UCSD-AML1 (cell line): ENCODE data around the gene DCP1B.

ENCODE experiments used
- DNase-seq: peaks from one replicate; lab custom pipeline; 2025; ENCODE audit not compliant: unreplicated experiment; lab: John Stamatoyannopoulos, UW

DCP1B gene

GRCh38 chr12:2017546-2018337 is 13.5 kb upstream of the DCP1B start:
- DNase-seq, result no peak

DNA sequence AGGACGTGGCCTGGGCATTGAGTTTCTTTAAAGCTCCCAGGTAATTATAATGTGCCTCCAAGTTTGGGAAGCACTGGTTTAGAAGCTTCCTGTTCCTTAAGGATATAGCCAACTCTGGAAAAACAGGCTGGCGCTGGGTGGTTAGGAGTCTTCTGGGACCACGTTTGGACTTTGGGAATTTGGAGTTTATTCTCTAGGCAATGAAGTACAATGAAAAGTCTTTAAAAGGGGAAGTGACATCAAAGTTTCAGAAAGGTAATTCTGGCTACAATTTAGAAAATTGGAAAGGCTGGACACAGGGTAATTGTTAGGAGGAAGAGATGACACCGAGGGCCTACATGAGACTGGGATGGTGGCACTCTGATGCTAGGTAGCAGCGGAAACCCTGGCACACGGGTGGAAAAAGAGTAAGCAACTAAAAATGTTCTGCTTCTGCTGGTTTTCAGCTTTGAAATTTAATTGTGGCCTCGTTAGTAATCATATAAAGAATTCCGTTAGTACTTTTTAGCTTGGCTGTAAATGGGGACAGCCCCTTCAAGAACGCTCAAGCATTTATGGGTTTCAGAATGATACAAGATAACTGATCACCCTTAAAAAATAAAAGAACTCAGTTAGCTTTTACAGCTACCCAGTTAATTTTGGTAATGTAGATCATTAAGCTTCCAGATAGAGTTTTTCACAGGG is 12.7 kb upstream of the DCP1B start:
- DNase-seq, result no peak

GRCh38 chr12:2014231-2014630 is 10.0 kb upstream of the DCP1B start:
- DNase-seq, result no peak

- DNase-seq, result no peak
These were observed 9.4 kb upstream of the DCP1B start for GRCh38 chr12:2013527-2014223.

GRCh38 chr12:2013086-2013485 is 8.8 kb upstream of the DCP1B start:
- DNase-seq, result no peak

- DNase-seq, result no peak
These were observed 7.7 kb upstream of the DCP1B start for GRCh38 chr12:2011643-2012607.

GRCh38 chr12:2009623-2010022 is 5.4 kb upstream of the DCP1B start:
- no peak for DNase-seq

- no peak for DNase-seq
These were observed 4.4 kb upstream of the DCP1B start for GRCh38 chr12:2008677-2009076.

DNA sequence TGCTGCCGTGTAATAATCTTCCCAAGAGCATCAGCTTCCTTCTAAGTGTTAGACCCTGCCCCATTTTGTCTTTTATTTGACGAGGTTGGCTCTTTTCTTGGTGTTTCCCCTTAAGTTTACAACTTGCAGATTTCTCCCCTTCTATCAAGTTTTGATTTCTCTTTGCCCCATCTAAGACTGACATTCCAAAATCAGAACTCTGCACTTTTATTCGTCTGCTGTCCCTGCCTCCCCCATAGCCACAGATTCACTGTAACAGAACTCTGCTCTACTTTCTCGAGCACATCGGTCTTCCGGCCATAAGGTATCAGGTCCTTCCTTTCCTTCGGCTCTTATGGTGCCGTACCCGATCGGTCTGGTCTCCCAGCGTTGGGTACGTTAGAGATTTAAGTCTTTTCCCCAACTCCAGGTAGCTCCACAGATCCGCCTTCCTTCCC is 563 bp downstream of the DCP1B start:
- no peak for DNase-seq

DNA sequence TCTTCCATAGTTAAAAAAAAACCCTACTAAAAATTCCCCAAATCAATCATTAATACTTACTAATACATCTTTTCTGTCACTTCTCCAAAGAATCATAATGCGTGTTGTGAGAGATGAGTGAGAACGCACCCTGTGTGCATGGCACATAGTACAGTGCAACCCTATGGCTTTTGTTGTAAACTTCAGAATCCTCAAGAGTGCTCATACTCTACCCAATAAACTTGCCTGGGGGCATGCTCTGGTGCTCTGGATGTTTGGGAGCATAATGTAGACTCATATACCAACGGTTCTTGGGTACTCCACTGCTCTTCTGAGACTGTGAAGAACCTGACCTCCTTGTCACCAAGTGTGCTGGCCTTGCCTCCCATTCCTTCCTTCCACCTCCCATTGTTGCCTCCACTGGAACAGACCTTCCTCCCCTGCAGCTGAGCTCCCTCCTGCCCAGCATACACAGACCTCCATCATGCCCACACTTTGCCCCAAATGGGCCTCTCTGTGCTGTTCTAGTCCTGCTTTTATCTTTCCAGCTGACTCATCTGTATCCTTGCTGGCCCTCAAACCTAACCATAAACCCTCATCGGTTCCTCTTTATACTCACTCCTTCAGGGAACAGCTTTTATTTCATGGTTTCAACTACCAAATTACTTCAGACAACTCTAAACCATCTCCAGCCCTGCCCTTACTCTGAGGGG is 8.9 kb downstream of the DCP1B start:
- DNase-seq, result no peak

DNA sequence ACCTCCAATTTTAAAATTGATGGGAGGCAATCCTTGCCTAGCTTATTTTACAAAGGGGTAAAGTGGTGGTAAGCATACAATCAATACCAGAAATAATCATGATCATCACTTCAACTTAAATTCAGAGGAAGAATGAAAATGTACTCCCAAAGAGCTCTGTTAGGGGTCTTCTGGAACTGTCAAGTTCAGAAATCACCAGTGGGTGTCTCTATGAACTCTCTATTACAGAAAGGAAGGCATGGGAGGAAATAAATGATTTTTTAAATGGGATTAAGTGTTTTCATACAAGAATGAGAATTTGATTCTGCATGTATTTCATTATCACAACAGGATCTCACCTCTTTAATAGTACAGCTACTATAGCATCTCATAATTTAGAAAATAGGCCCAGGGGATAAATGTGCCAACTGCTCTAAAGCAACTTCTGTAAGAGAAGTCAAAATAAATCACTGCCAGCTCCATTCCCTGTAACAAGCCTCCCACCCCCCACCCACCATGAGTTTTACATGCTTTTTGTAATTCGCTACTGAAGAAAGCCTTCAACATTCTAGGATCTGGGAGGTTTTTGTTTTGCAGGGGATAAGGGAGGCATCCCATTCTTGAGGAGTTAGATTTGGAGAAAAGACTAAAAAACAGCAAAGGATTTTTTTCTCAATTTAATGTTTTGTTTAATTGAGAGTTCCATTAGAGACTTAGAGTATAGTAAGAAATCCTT is 9.7 kb downstream of the DCP1B start:
- no peak for DNase-seq

- DNase-seq, result no peak
These were observed 10.3 kb downstream of the DCP1B start for GRCh38 chr12:1993871-1994371.

GRCh38 chr12:1993341-1993740 is 10.9 kb downstream of the DCP1B start:
- no peak for DNase-seq

DNA sequence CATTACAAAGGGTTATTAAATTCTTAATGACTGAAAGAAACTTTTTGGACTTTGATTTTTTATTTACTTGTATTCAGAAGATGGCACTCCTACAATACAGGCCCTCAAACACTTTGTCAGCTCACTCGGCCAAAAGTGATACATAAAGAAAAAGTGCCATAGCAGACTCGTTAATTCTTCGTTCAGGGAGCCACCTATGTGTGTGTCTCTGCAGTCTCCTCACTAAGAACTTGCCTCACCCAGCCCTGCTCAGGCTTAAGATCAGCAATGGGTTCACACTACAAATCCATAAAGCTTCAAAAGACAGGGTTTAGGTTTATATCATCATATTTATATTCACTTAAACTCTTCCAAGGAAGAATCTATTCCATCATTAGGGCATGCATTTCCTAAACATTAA is 11.5 kb downstream of the DCP1B start:
- DNase-seq, result no peak

DNA sequence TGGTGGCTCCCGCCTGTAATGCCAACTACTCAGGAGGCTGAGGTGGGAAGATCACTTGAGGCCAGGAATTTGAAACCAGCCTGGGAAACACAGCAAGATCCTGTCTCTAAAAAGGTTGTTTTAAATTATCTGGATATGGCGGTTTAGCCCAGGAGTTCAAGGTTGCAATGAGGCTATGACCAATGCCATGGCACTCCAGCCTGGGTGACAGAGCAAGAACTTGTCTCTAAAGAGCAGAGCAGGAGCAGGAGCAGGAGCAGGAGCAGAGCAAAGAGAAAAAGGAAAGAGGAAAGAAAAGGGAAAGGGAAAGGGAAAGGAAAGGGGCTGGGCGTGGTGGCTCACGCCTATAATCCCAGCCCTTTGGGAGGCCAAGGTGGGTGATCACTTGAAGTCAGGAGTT is 15.1 kb downstream of the DCP1B start:
- no peak for DNase-seq

GRCh38 chr12:1984759-1985158 is 19.5 kb downstream of the DCP1B start:
- no peak for DNase-seq

DNA sequence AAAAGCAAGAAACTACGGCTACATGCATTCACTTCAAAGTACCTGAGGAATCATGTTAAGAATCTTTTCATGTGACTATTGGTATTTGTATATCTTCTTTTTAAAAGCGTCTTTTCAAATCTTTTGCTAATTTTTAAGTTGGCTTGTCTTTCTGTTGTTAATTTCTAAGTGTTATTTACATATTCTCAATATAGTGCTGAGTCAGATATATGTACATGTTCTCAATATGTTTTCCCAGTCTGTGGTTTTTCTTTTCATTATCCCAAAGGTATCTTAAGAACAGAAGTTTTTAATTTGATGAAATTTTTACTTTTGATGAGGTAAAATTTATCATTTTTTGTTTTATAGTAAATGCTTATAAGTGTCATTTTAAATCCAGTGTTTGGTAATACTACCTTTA is 24.0 kb downstream of the DCP1B start:
- no peak for DNase-seq

DNA sequence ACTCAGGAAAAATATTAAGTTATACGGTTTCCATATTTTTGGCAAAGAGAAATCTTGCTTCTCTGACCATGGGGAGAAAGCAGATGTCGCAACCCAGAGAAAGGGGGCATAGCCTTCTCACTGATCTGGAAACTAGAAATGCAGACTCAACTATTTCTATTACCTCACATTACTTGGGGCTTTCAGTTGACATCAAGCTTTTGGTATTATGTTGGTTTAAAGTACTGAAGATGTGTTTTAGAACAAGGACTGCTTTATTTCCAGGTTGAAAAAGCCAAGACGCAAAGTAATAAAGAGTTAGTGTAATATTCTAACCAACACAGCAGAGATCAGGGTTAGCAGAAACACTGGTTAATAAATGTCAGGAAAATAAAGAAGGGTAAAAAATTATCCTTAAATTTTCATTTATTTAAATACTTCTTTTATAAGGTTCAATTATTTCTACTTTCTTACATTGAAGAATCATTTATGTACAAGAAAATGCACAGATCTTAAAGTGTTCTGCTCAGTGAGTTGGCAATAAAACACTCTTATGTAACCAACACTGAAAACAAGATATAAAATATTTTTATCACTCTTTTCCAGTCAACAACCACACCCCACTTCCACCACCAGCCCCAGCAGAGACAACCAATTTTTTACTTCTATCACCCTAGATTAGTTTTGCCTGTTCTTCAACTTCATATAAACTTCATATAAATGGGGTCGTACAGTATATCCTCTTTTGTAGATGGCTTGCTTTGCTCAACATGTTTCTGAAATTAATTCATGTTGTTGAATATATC is 26.0 kb downstream of the DCP1B start:
- DNase-seq, result no peak

DNA sequence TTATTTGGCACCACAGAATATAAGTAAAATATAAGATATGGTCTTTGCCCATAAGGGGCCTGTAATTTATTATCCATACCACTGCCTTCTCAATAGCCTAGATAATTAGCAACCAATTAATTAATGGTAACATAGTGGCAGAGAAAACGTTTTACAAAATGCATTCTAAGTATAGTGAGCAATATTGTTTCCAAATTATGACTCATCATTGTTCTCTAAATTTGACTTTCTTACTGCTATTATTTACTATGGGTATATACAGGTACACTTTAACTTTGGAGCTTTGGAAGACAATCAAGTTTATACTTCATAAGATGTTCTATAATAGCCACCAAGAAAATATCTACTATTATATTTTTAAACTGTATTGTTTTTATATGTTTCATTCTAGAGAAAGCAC is 26.7 kb downstream of the DCP1B start:
- DNase-seq, result no peak
